Measurements from ENCODE around the gene SETD2. TPM values are rescaled to one million over a fixed set of nuclear protein-coding genes. Genes with fewer than 3 reads are reported as not detected.
"Not testable (repeated sequence)": the region's sequence is repeated elsewhere in the genome, so short reads cannot be mapped to it uniquely, and the experiment has no call there.

SETD2 gene
- total RNA-seq, 1 experiment from 2014 or later = 24.1 TPM

GRCh38 chr3:47028667-47029066, 135.2 kb downstream of the SETD2 start:
- POLR2A ChIA-PET (ENCODE audit: unreplicated experiment) = no interaction called here
- BruUV-seq (replicated peaks) = no TSS peak
- Histone ChIP-seq H3K36me3 (ENCODE audit: low read depth, low read length) (0 out of 2 replicates have a peak, but pooled peaks cover 2% of the 10 kb centered on the region), H3K27ac (ENCODE audit: low read length) (no peak overlapping the region), H3K27me3 (ENCODE audit: low read length) (no peaks in the 10 kb centered on the region), H3K9ac (ENCODE audit: low read length) (no peak overlapping the region), H3F3A (ENCODE audit: low read length, unreplicated experiment) (no peaks in the 10 kb centered on the region), H3K4me3 (ENCODE audit: low read length) (no peak overlapping the region), H4K20me1 (ENCODE audit: low read length) (peaks cover 11% of the 10 kb centered on the region; the same call in 1 of the 2 replicates), H3K9me3 (ENCODE audit: low read length) (no peaks in the 10 kb centered on the region), H2AFZ (ENCODE audit: low read length) (no peak overlapping the region), H3K4me1 (ENCODE audit: insufficient read depth, low read length) (no peaks in the 10 kb centered on the region), H3K9me2 (replicated peaks; ENCODE audit: low read length) (no peaks in the 10 kb centered on the region), H3K4me2 (ENCODE audit: low read length) (no peak overlapping the region), H3K79me2 (ENCODE audit: low read length) (peaks cover 11% of the 10 kb centered on the region)
- ATAC-seq (peak; percentile 31; the same call in 1 of the 2 replicates), DNase-seq (no peak)
- CTCF ChIA-PET = no interaction called here
- no peak for TF ChIP-seq EZH2 (IDR thresholded peaks at IDR 0.05; ENCODE audit: low read length, unreplicated experiment)
- no peak for TF ChIP-seq CTCF (conservative IDR thresholded peaks at IDR 0.05; ENCODE audit: low read depth, low read length)
- no peak for TF ChIP-seq EZH2phosphoT487 (IDR thresholded peaks at IDR 0.05; ENCODE audit: borderline replicate concordance, low read length)
- intact Hi-C loops (cut with micrococcal nuclease) = no loop called here

DNA sequence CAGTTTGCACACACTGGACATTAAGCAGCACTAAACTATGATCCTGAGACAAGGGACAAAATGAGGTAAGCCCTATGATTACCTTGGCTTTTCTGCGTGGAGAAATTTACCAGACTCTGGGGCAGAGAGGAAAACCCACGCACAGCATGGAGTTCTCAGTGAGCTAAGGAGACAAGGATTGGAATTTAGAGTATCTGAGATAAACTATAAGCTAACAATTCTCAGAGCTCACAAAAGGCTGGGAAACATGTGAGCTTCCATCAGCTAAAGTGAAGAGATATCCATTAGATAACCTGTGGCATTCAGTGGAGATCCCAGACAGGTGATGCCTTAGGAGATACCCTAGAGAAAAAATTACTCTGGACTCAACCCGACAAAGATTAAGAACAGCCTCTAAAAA, 135.8 kb downstream of the SETD2 start:
- Histone ChIP-seq H4K20me1 (ENCODE audit: low read length) (peaks cover 11% of the 10 kb centered on the region; the same call in 1 of the 2 replicates), H3K27me3 (ENCODE audit: low read length) (no peaks in the 10 kb centered on the region), H3K4me2 (ENCODE audit: low read length) (no peak overlapping the region), H3K9me2 (replicated peaks; ENCODE audit: low read length) (no peaks in the 10 kb centered on the region), H3F3A (ENCODE audit: low read length, unreplicated experiment) (no peaks in the 10 kb centered on the region), H3K4me3 (ENCODE audit: low read length) (no peak overlapping the region), H3K36me3 (ENCODE audit: low read depth, low read length) (no peaks in the 10 kb centered on the region), H3K9ac (ENCODE audit: low read length) (no peak overlapping the region), H3K79me2 (ENCODE audit: low read length) (peaks cover 11% of the 10 kb centered on the region), H3K9me3 (ENCODE audit: low read length) (no peaks in the 10 kb centered on the region), H3K4me1 (ENCODE audit: insufficient read depth, low read length) (no peaks in the 10 kb centered on the region), H3K27ac (ENCODE audit: low read length) (no peak overlapping the region), H2AFZ (ENCODE audit: low read length) (no peak overlapping the region)
- ChIA-PET CTCF (no interaction called here), POLR2A (ENCODE audit: unreplicated experiment) (no interaction called here)
- ATAC-seq = no peak
- intact Hi-C loops (cut with micrococcal nuclease) = no loop called here
- TF ChIP-seq CTCF (conservative IDR thresholded peaks at IDR 0.05; ENCODE audit: low read depth, low read length) = no peak
- TF ChIP-seq EZH2 (IDR thresholded peaks at IDR 0.05; ENCODE audit: low read length, unreplicated experiment) = no peak
- TF ChIP-seq EZH2phosphoT487 (IDR thresholded peaks at IDR 0.05; ENCODE audit: borderline replicate concordance, low read length) = no peak
- DNase-seq = no peak
- no TSS peak for BruUV-seq (replicated peaks)

DNA sequence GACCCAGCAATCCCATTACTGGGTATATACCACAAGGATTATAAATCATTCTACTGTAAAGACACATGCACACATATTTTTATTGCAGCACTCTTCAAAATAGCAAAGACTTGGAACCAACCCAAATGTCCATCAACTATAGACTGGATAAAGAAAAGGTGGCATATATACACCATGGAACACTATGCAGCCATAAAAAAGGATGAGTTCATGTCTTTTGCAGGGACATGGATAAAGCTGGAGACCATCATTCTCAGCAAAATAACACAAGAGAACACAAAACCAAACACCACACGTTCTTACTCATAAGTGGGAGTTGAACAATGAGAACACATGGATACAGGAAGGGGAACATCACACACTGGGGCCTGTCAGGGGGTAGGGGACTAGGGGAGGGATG, 137.5 kb downstream of the SETD2 start:
- H3K4me3 ChIP-seq (ENCODE audit: low read length); CTCF ChIA-PET; H3K9ac ChIP-seq (ENCODE audit: low read length); H2AFZ ChIP-seq (ENCODE audit: low read length); H3K9me2 ChIP-seq (replicated peaks; ENCODE audit: low read length); DNase-seq; H3K27ac ChIP-seq (ENCODE audit: low read length); H3F3A ChIP-seq (ENCODE audit: low read length, unreplicated experiment); H3K27me3 ChIP-seq (ENCODE audit: low read length); ATAC-seq; H3K36me3 ChIP-seq (ENCODE audit: low read depth, low read length); POLR2A ChIA-PET (ENCODE audit: unreplicated experiment); H3K4me1 ChIP-seq (ENCODE audit: insufficient read depth, low read length); intact Hi-C loops (cut with micrococcal nuclease); H3K4me2 ChIP-seq (ENCODE audit: low read length); BruUV-seq (replicated peaks); H3K9me3 ChIP-seq (ENCODE audit: low read length): not testable (repeated sequence)
- peaks cover 13% of the 10 kb centered on the region for H3K79me2 ChIP-seq (ENCODE audit: low read length)
- peaks cover 11% of the 10 kb centered on the region; the same call in 1 of the 2 replicates for H4K20me1 ChIP-seq (ENCODE audit: low read length)
